Endothelial cell of umbilical vein (primary cell): ENCODE results near the gene ZNF511. TPM values are rescaled to one million over a fixed set of nuclear protein-coding genes. Genes with fewer than 3 reads are reported as not detected.

Experiments used
- BruUV-seq: library from RNA; stranded (reverse); fragments of 400-500 nt; replicated peaks from 2 replicates; lab custom pipeline; 2021; lab: Mats Ljungman, UMichigan
- CTCF ChIA-PET: fragments of 300-600, 350-600 bp; sonication (Branson Sonifier 250); formaldehyde crosslinking; loops from one replicate; lab custom pipeline; 2021; ENCODE audit warnings: antibody characterized with exemption, inconsistent platforms; lab: Charles Lee
- POLR2A ChIA-PET: fragments of 300-600, 350-600 bp; sonication (Branson Sonifier 250); formaldehyde crosslinking; loops from one replicate; lab custom pipeline; 2021; ENCODE audit warnings: antibody characterized with exemption, inconsistent platforms; lab: Charles Lee
- DNase-seq: peaks from one replicate; pipeline ENCODE4 v3.0.0-alpha.2; 2011; ENCODE audit warnings: low read depth, low spot score
- FAIRE-seq: peaks from 2 replicates; lab custom pipeline; 2011; peaks lifted over from hg19 to GRCh38; lab: Jason Lieb, UNC
- H2AFZ ChIP-seq: 2 replicates; pipeline ENCODE4 v1.6.0; 2012; ENCODE audit warnings: low read depth, low read length, control low read depth, inconsistent platforms
- H3K27ac ChIP-seq: 2 replicates; pipeline ENCODE4 v1.5.1; 2011; ENCODE audit warnings: low read depth, mild to moderate bottlenecking, control low read depth, low read length, moderate library complexity; ENCODE audit not compliant: insufficient read depth
- H3K27me3 ChIP-seq, 2 experiments: 2 replicates each; pipeline versions ENCODE4 v1.6.0 to v1.6.1; 2011; ENCODE audit warnings: low read length in 2 of 2, mixed read lengths in 1 of 2; ENCODE audit not compliant: control insufficient read depth in 2 of 2, insufficient read depth in 2 of 2
- H3K36me3 ChIP-seq, 2 experiments: 2 replicates in 1 of 2; 3 replicates in 1 of 2; pipeline ENCODE4 v1.5.1; 2011; ENCODE audit warnings: low read length in 2 of 2, mild to moderate bottlenecking in 1 of 2, moderate library complexity in 1 of 2; ENCODE audit not compliant: control insufficient read depth in 2 of 2, insufficient read depth in 2 of 2; ENCODE audit errors: extremely low read depth in 1 of 2
- H3K4me1 ChIP-seq: 3 replicates; pipeline ENCODE4 v1.5.1; 2011; ENCODE audit warnings: mild to moderate bottlenecking, low read length; ENCODE audit not compliant: control insufficient read depth, insufficient read depth; ENCODE audit errors: extremely low read depth
- H3K4me2 ChIP-seq: 2 replicates; pipeline ENCODE4 v1.6.1; 2011; ENCODE audit warnings: low read length, control low read depth, mixed read lengths; ENCODE audit not compliant: insufficient read depth
- H3K4me3 ChIP-seq, 3 experiments: fragments of 200-600 bp in 1 of 3; sonication (generic), shearing (Covaris generic) in 1 of 3; replicated peaks in 1 of 3; 2 replicates each; pipeline ENCODE4 v1.5.1; 2011 to 2016; ENCODE audit warnings: control low read depth in 3 of 3, low read length in 3 of 3, mild to moderate bottlenecking in 2 of 3, inconsistent platforms in 1 of 3, low read depth in 1 of 3, moderate library complexity in 1 of 3; ENCODE audit not compliant: insufficient read depth in 1 of 3
- H3K79me2 ChIP-seq: 2 replicates; pipeline ENCODE4 v1.6.0; 2012; ENCODE audit warnings: low read length, inconsistent platforms; ENCODE audit not compliant: control insufficient read depth, insufficient read depth
- H3K9ac ChIP-seq: replicated peaks from 2 replicates; pipeline ENCODE3; 2011; ENCODE audit warnings: low read length, control low read depth; ENCODE audit not compliant: insufficient read depth; ENCODE audit errors: extremely low read depth
- H3K9me1 ChIP-seq: replicated peaks from 3 replicates; pipeline ENCODE4 v1.6.0; 2011; ENCODE audit warnings: mild to moderate bottlenecking, low read length; ENCODE audit not compliant: control insufficient read depth, insufficient read depth; ENCODE audit errors: extremely low read depth
- H3K9me3 ChIP-seq: replicated peaks from 2 replicates; pipeline ENCODE4 v1.5.1; 2012; ENCODE audit warnings: low read length, inconsistent platforms; ENCODE audit not compliant: control insufficient read depth, insufficient read depth
- H4K20me1 ChIP-seq: replicated peaks from 2 replicates; pipeline ENCODE3; 2011; ENCODE audit warnings: mild to moderate bottlenecking, low read length; ENCODE audit not compliant: control insufficient read depth, insufficient read depth; ENCODE audit errors: extremely low read depth
- EZH2 ChIP-seq: IDR thresholded peaks from 2 replicates; pipeline ENCODE4 v1.6.1; 2012; ENCODE audit warnings: borderline replicate concordance, low read depth, mild to moderate bottlenecking, moderate library complexity, low read length, inconsistent platforms; ENCODE audit not compliant: severe bottlenecking
- FOS ChIP-seq: IDR thresholded peaks from 2 replicates; pipeline ENCODE4 v1.6.1; 2011; ENCODE audit warnings: mild to moderate bottlenecking, low read length, moderate library complexity, borderline replicate concordance; ENCODE audit not compliant: insufficient read depth
- JUN ChIP-seq: IDR thresholded peaks from 2 replicates; pipeline ENCODE4 v1.6.1; 2011; ENCODE audit warnings: borderline replicate concordance, low read depth; ENCODE audit not compliant: insufficient read length, insufficient read depth
- POLR2A ChIP-seq: IDR thresholded peaks from 2 replicates; pipeline ENCODE4 v1.6.1; 2012; ENCODE audit warnings: low read depth, mild to moderate bottlenecking, control low read depth, low read length
- dilution Hi-C: fragments of 300-500 bp; cut with MboI; formaldehyde crosslinking; loops from one replicate; pipeline ENCODE4 v1.15.0; 2019; ENCODE audit warnings: low sequenced_read_pairs; ENCODE audit not compliant: extremely low pct_ligation_motif_present
- intact Hi-C: fragments of 100-400 bp; cut with micrococcal nuclease; formaldehyde crosslinking; loops from one replicate; pipeline ENCODE4 v1.10.0; 2022
- polyA plus RNA-seq, 4 experiments: library from polyadenylated mRNA; depleted of rRNA in 3 of 4; stranded (reverse) in 3 of 4; unstranded in 1 of 4; fragments of >200 nt; gene quantifications; 2 replicates each; pipeline versions ENCODE4 v1.2.1 to v1.2.3, GENCODE V29; 2011 to 2012; ENCODE audit warnings: missing spikeins in 1 of 4
- total RNA-seq: library from RNA; stranded (reverse); gene quantifications from 2 replicates; pipeline ENCODE4 v1.2.3, GENCODE V29; 2021
- TF ChIP-seq, protein P1 (sequence below), 2 donors: IDR thresholded peaks; 1 replicate in 1 of 2; 2 replicates in 1 of 2; pipeline ENCODE4 v1.5.1; 2011; ENCODE audit warnings: low read length in 2 of 2, mild to moderate bottlenecking in 2 of 2, moderate library complexity in 2 of 2, control low read depth in 1 of 2, inconsistent platforms in 1 of 2, low read depth in 1 of 2; ENCODE audit not compliant: insufficient read depth in 1 of 2; ENCODE audit errors: extremely low read depth in 1 of 2

Gene ZNF511
- total and polyA plus RNA-seq, 2 donors (not counting 3 experiments of a cell fraction or from before 2014, with no cell fraction given) = 25.6 to 37.9 TPM

DNA sequence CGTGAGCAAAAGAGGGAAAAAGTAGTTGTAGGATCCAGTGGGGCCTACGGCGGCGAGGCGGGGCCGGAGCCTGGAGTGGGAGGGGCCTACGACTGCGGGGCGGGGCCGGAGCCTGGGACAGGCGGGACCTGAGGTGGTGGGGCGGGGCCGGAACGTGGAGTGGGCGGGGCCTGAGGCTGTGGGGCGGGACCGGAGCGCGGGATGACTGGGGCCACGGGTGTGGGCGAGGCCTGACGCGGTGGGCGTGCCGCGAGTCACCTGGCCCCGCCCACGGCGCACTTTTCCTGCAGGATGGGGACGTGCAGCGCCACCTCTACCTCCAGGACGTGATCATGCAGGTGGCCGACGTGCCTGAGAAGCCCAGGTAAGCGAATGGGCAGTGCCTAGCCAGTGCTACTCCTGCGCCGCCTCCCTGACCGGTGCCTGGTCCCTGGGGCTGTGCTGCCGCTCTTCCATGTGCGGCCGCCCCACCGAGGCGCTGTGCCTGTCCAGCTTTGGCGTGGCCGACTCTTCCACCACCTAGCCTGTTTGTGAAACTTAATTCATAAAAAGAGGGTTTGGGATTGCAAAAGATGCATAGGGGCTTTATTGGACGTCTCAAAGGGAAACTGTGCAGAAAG lies 496 bp downstream of the ZNF511 start:
- Histone ChIP-seq H3K27ac (peak overlapping the region; percentile 87), H3K9me1 (no peaks in the 10 kb centered on the region), H3K4me3 (peak overlapping the region; percentile 55 to 78 (median 75)), H4K20me1 (no peaks in the 10 kb centered on the region), H3K9ac (peak overlapping the region; percentile 95), H3K36me3 (peaks cover 3 to 5% of the 10 kb centered on the region in 2 experiments), H3K4me1 (peaks cover 7% of the 10 kb centered on the region), H3K27me3 (no peaks in the 10 kb centered on the region), H3K4me2 (peak overlapping the region; percentile 53), H3K79me2 (peaks cover 29% of the 10 kb centered on the region), H3K9me3 (no peaks in the 10 kb centered on the region), H2AFZ (peak overlapping the region; percentile 85)
- ChIA-PET POLR2A (no interaction called here), CTCF (no interaction called here)
- peak; percentile 92 for DNase-seq
- dilution Hi-C loops = no loop called here
- FAIRE-seq = peak; percentile 82
- BruUV-seq = no TSS peak
- intact Hi-C loops = loop anchor here (1.0 to 10.0 kb wide), 4 partner anchors 15 to 644 kb away; partner anchors contain the start of genes ECHS1 and MTG1
- TF ChIP-seq FOS (no peak), JUN (no peak), EZH2 (no peak), POLR2A (no peak)
- TF ChIP-seq, protein P1, sequence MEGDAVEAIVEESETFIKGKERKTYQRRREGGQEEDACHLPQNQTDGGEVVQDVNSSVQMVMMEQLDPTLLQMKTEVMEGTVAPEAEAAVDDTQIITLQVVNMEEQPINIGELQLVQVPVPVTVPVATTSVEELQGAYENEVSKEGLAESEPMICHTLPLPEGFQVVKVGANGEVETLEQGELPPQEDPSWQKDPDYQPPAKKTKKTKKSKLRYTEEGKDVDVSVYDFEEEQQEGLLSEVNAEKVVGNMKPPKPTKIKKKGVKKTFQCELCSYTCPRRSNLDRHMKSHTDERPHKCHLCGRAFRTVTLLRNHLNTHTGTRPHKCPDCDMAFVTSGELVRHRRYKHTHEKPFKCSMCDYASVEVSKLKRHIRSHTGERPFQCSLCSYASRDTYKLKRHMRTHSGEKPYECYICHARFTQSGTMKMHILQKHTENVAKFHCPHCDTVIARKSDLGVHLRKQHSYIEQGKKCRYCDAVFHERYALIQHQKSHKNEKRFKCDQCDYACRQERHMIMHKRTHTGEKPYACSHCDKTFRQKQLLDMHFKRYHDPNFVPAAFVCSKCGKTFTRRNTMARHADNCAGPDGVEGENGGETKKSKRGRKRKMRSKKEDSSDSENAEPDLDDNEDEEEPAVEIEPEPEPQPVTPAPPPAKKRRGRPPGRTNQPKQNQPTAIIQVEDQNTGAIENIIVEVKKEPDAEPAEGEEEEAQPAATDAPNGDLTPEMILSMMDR (IDR thresholded peaks at IDR 0.05; ENCODE audit: extremely low read depth in 1 of 2, insufficient read depth in 1 of 2, low read depth in 1 of 2, low read length in 2 of 2) = no peak
